Gastroesophageal sphincter (tissue), 3 donors: ENCODE data around the gene RASSF7.

Experiments
- EP300 ChIP-seq: sonication (generic); formaldehyde crosslinking; IDR thresholded peaks from one replicate; pipeline ENCODE4 v1.6.1; 2017; ENCODE audit warnings: antibody characterized with exemption, mild to moderate bottlenecking
- POLR2A ChIP-seq, 2 donors: fragments of 450-650 bp; IDR thresholded peaks; one replicate each; pipeline ENCODE4 v1.6.1; 2017; ENCODE audit warnings: antibody characterized with exemption in 2 of 2, mild to moderate bottlenecking in 2 of 2, moderate library complexity in 1 of 2
- POLR2AphosphoS5 ChIP-seq: sonication (generic); formaldehyde crosslinking; IDR thresholded peaks from one replicate; pipeline ENCODE4 v1.6.1; 2017; ENCODE audit warnings: antibody characterized with exemption
- TF ChIP-seq, protein P1 (sequence below), 4 experiments: fragments of 200-600 bp in 2 of 4; fragments of 450-650 bp in 2 of 4; sonication (generic) in 1 of 4; IDR thresholded peaks; one replicate each; pipeline ENCODE4 v1.5.1; 2017 to 2019; ENCODE audit warnings: antibody characterized with exemption in 4 of 4, mild to moderate bottlenecking in 2 of 4, moderate library complexity in 2 of 4

DNA sequence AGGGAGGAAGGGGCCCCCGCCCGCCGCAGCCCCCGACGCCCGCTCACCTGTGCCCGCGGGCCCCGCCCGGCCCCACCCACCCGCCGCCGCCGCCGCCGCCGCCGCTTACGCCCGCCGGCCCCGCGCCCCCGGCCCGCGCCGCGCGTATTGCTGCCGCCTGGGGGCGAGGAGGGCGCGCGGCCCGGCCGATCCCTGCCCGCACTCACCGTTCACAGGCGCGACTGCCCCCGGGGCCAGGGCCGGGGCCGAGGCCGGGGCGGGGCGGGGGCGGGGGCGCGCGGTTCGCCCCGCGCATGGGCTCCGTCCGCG is 25.6 kb upstream of the RASSF7 start:
- TF ChIP-seq, protein P1, sequence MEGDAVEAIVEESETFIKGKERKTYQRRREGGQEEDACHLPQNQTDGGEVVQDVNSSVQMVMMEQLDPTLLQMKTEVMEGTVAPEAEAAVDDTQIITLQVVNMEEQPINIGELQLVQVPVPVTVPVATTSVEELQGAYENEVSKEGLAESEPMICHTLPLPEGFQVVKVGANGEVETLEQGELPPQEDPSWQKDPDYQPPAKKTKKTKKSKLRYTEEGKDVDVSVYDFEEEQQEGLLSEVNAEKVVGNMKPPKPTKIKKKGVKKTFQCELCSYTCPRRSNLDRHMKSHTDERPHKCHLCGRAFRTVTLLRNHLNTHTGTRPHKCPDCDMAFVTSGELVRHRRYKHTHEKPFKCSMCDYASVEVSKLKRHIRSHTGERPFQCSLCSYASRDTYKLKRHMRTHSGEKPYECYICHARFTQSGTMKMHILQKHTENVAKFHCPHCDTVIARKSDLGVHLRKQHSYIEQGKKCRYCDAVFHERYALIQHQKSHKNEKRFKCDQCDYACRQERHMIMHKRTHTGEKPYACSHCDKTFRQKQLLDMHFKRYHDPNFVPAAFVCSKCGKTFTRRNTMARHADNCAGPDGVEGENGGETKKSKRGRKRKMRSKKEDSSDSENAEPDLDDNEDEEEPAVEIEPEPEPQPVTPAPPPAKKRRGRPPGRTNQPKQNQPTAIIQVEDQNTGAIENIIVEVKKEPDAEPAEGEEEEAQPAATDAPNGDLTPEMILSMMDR (IDR thresholded peaks at IDR 0.05): no peak
- TF ChIP-seq POLR2AphosphoS5 (no peak), POLR2A (IDR thresholded peaks at IDR 0.05) (no peak), EP300 (no peak)
